ENCODE results near the gene NES.

The NES gene

DNA sequence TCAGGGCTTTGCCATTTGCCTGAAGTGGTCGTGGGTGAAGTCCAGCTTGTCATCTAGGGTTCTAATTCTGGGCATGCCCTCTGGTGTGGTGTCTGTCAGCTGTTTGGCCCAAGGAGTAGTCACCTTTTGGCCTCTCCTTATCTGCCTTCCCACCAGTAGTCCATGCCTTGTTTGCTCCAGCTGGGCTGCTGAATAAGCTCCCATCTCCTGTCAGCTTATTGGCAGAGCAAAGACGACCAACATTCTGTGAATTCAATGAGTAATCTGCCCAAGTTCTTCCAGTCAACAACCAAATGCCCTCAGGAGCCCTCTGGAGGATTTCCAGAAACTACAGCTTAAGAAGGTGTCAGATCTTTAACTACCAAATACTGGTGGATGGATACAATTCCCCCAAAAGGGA lies 28.3 kb downstream of the NES start (continued):
- TF ChIP-seq ESRRG (CRISPR knock-in tag; IDR thresholded peaks at IDR 0.05), result no peak
- TF ChIP-seq BACH2 (CRISPR knock-in tag; IDR thresholded peaks at IDR 0.05; ENCODE audit: borderline replicate concordance), result no peak
- TF ChIP-seq GLIS3 (CRISPR knock-in tag; IDR thresholded peaks at IDR 0.05), result no peak
- TF ChIP-seq ZNF70 (CRISPR knock-in tag; IDR thresholded peaks at IDR 0.05), result no peak
- TF ChIP-seq SNAI2 (CRISPR knock-in tag; IDR thresholded peaks at IDR 0.05), result no peak
- no peak for TF ChIP-seq ISL1 (CRISPR knock-in tag; IDR thresholded peaks at IDR 0.05)

DNA sequence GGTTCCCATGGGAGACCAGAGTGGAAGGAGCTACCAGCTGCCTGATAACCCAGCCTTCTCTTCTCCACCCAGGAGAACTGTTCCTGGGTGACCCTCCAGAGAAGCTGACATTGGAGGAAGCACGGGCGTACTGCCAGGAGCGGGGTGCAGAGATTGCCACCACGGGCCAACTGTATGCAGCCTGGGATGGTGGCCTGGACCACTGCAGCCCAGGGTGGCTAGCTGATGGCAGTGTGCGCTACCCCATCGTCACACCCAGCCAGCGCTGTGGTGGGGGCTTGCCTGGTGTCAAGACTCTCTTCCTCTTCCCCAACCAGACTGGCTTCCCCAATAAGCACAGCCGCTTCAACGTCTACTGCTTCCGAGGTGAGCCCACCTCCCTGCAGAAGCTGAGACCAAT lies 28.7 kb downstream of the NES start:
- TF ChIP-seq OSR1 (CRISPR knock-in tag; IDR thresholded peaks at IDR 0.05), result no peak
- ATAC-seq, result no peak

DNA sequence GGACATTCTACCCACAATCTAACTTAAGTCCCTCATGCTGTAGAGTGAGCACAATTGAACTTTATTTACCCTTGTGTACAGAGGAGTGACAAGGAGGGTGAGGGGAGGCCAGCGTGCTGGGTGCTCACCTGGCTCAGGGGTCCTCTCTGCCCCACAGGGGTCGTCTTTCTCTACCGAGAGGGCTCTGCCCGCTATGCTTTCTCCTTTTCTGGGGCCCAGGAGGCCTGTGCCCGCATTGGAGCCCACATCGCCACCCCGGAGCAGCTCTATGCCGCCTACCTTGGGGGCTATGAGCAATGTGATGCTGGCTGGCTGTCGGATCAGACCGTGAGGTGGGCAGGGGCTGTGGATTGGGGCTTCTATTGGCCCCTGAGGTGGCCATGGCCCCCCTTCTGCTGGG lies 29.9 kb downstream of the NES start:
- no peak for ATAC-seq
- no peak for TF ChIP-seq GLIS3 (CRISPR knock-in tag; IDR thresholded peaks at IDR 0.05)

DNA sequence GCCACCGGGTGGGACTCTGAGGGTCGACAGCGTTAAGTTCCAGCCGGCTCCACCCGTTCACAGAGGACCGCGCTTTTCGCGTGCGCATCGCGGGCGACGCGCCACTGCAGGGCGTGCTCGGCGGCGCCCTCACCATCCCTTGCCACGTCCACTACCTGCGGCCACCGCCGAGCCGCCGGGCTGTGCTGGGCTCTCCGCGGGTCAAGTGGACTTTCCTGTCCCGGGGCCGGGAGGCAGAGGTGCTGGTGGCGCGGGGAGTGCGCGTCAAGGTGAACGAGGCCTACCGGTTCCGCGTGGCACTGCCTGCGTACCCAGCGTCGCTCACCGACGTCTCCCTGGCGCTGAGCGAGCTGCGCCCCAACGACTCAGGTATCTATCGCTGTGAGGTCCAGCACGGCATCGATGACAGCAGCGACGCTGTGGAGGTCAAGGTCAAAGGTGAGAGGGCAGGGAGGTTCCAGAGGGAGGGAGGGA lies 30.4 kb downstream of the NES start:
- TF ChIP-seq, protein P1, sequence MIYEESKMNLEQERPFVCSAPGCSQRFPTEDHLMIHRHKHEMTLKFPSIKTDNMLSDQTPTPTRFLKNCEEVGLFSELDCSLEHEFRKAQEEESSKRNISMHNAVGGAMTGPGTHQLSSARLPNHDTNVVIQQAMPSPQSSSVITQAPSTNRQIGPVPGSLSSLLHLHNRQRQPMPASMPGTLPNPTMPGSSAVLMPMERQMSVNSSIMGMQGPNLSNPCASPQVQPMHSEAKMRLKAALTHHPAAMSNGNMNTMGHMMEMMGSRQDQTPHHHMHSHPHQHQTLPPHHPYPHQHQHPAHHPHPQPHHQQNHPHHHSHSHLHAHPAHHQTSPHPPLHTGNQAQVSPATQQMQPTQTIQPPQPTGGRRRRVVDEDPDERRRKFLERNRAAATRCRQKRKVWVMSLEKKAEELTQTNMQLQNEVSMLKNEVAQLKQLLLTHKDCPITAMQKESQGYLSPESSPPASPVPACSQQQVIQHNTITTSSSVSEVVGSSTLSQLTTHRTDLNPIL (CRISPR knock-in tag; IDR thresholded peaks at IDR 0.05; ENCODE audit: low read depth), result no peak
- TF ChIP-seq ZFP30 (CRISPR knock-in tag; IDR thresholded peaks at IDR 0.05) (no peak), PPARA (CRISPR knock-in tag; IDR thresholded peaks at IDR 0.05; ENCODE audit: borderline replicate concordance) (no peak), ESRRG (CRISPR knock-in tag; IDR thresholded peaks at IDR 0.05) (no peak), ARNTL (CRISPR knock-in tag; IDR thresholded peaks at IDR 0.05; ENCODE audit: borderline replicate concordance, low read depth) (no peak), SNAI2 (CRISPR knock-in tag; IDR thresholded peaks at IDR 0.05) (no peak), CSDC2 (CRISPR knock-in tag; IDR thresholded peaks at IDR 0.05) (no peak), ZNF565 (CRISPR knock-in tag; conservative IDR thresholded peaks at IDR 0.05; ENCODE audit: low read depth) (no peak), ZNF70 (CRISPR knock-in tag; IDR thresholded peaks at IDR 0.05) (no peak)
- ATAC-seq, result no peak

DNA sequence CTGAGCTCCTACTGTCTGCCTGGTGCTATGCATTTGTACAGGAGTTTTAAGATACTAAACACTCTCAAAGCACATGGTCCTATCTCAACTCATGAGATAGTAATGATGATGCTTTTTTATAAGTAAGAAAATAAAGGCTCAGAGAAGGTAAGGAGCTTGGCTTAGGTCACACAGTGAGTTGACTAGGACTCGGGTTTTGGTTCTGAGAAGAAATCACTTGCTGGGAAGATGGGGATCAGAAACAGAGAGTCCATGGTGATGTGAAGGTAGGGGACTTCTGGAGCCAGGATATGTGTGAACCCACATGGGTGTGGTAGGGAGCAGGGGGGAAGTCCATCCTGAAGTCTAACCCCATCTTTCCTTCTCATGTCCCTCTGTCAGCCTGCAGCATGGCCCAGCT lies 31.5 kb downstream of the NES start:
- no peak for ATAC-seq
- TF ChIP-seq ISL1 (CRISPR knock-in tag; IDR thresholded peaks at IDR 0.05) (no peak), RARB (CRISPR knock-in tag; IDR thresholded peaks at IDR 0.05) (no peak), ZNF565 (CRISPR knock-in tag; conservative IDR thresholded peaks at IDR 0.05; ENCODE audit: low read depth) (no peak), GLIS3 (CRISPR knock-in tag; IDR thresholded peaks at IDR 0.05) (no peak), ZNF70 (CRISPR knock-in tag; IDR thresholded peaks at IDR 0.05) (no peak)

DNA sequence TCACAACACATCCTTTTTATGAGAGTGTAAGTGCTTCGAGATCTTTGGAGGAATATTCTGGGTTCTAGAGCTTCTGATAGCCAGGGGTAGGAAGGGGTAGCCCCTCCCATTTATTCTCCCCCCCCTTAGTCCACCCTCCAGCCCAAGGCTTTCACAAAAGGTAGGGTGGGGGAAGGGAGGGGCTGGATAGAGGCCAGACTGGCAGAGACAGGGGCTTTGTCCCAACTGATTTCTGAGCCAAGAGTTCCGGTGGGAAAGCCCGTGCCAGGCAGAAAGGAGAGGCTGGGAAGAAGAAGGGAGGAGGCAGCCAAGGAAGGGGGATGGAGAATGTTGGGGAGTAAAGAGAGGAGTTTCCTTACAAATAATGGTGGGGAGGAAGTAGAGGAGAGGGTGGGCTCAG lies 32.2 kb downstream of the NES start:
- TF ChIP-seq, protein P2, sequence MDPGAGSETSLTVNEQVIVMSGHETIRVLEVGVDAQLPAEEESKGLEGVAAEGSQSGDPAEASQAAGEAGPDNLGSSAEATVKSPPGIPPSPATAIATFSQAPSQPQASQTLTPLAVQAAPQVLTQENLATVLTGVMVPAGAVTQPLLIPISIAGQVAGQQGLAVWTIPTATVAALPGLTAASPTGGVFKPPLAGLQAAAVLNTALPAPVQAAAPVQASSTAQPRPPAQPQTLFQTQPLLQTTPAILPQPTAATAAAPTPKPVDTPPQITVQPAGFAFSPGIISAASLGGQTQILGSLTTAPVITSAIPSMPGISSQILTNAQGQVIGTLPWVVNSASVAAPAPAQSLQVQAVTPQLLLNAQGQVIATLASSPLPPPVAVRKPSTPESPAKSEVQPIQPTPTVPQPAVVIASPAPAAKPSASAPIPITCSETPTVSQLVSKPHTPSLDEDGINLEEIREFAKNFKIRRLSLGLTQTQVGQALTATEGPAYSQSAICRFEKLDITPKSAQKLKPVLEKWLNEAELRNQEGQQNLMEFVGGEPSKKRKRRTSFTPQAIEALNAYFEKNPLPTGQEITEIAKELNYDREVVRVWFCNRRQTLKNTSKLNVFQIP (CRISPR knock-in tag; IDR thresholded peaks at IDR 0.05; ENCODE audit: borderline replicate concordance, low read depth), result no peak
- no peak for TF ChIP-seq TOX (CRISPR knock-in tag; IDR thresholded peaks at IDR 0.05; ENCODE audit: borderline replicate concordance)
- no peak for TF ChIP-seq CSDC2 (CRISPR knock-in tag; IDR thresholded peaks at IDR 0.05)
- no peak for TF ChIP-seq ZNF565 (CRISPR knock-in tag; conservative IDR thresholded peaks at IDR 0.05; ENCODE audit: low read depth)
- TF ChIP-seq RARB (CRISPR knock-in tag; IDR thresholded peaks at IDR 0.05), result no peak
- TF ChIP-seq BACH2 (CRISPR knock-in tag; IDR thresholded peaks at IDR 0.05; ENCODE audit: borderline replicate concordance), result no peak
- TF ChIP-seq, protein P1 (CRISPR knock-in tag; IDR thresholded peaks at IDR 0.05; ENCODE audit: low read depth), result no peak
- no peak for TF ChIP-seq GLIS3 (CRISPR knock-in tag; IDR thresholded peaks at IDR 0.05)
- no peak for TF ChIP-seq ZC3H10 (CRISPR knock-in tag; IDR thresholded peaks at IDR 0.05)
- TF ChIP-seq, protein P3, sequence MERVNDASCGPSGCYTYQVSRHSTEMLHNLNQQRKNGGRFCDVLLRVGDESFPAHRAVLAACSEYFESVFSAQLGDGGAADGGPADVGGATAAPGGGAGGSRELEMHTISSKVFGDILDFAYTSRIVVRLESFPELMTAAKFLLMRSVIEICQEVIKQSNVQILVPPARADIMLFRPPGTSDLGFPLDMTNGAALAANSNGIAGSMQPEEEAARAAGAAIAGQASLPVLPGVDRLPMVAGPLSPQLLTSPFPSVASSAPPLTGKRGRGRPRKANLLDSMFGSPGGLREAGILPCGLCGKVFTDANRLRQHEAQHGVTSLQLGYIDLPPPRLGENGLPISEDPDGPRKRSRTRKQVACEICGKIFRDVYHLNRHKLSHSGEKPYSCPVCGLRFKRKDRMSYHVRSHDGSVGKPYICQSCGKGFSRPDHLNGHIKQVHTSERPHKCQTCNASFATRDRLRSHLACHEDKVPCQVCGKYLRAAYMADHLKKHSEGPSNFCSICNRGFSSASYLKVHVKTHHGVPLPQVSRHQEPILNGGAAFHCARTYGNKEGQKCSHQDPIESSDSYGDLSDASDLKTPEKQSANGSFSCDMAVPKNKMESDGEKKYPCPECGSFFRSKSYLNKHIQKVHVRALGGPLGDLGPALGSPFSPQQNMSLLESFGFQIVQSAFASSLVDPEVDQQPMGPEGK (CRISPR knock-in tag; IDR thresholded peaks at IDR 0.05; ENCODE audit: borderline replicate concordance), result no peak
- no peak for TF ChIP-seq ZNF70 (CRISPR knock-in tag; IDR thresholded peaks at IDR 0.05)
- ATAC-seq, result no peak
